ENCODE measurements around the gene PACSIN1.

- no peak for TF ChIP-seq NRF1 (conservative IDR thresholded peaks at IDR 0.05; ENCODE audit: low read depth, low read length)
- TF ChIP-seq EP300 (IDR thresholded peaks at IDR 0.05; ENCODE audit: borderline replicate concordance in 1 of 2, control insufficient read depth in 1 of 2, low read depth in 2 of 2, low read length in 2 of 2), result no peak
- no peak for TF ChIP-seq CTCF (IDR thresholded peaks at IDR 0.05 in 2 of 3, conservative IDR thresholded peaks at IDR 0.05 in 1 of 3; ENCODE audit: control insufficient read depth in 2 of 3, extremely low read depth in 1 of 3, insufficient read depth in 1 of 3, low read depth in 3 of 3, low read length in 3 of 3)
These were observed 89.5 kb downstream of the PACSIN1 start for GRCh38 chr6:34555328-34555727.

All from GM12878 (cell line).